Stimulated activated effector memory CD8-positive, alpha-beta T cell treated with anti-CD3 and anti-CD28 coated beads, Interleukin-12 subunit alpha, Interleukin-12 subunit beta, amount 100 ng/mL, for 72 hours (primary cell): ENCODE measurements around the gene GALK2.
A peak's percentile ranks its signal among the peaks of the same experiment; 100 is the strongest.
"Not testable (repeated sequence)": the region's sequence is repeated elsewhere in the genome, so short reads cannot be mapped to it uniquely, and the experiment has no call there.

ENCODE experiments used
- ATAC-seq: fragments of 150-1000 bp; cut with Tn5 transposase; 2 replicates; pipeline ENCODE4 v1.10.0; 2021
- DNase-seq, 2 donors: peaks; one replicate each; pipeline ENCODE4 v3.0.0; 2021 to 2022; ENCODE audit warnings: low spot score in 2 of 2
- H3K27ac Mint-ChIP-seq: one replicate; pipeline ENCODE4 v1.8.0; 2022; ENCODE audit warnings: mild to moderate bottlenecking, mixed read lengths
- H3K36me3 Mint-ChIP-seq: one replicate; pipeline ENCODE4 v1.8.0; 2022; ENCODE audit warnings: mild to moderate bottlenecking, mixed read lengths
- H3K4me1 Mint-ChIP-seq: one replicate; pipeline ENCODE4 v1.8.0; 2022; ENCODE audit warnings: mixed read lengths
- H3K4me3 Mint-ChIP-seq: one replicate; pipeline ENCODE4 v1.8.0; 2022; ENCODE audit warnings: mild to moderate bottlenecking, mixed read lengths
- H3K9me3 Mint-ChIP-seq: one replicate; pipeline ENCODE4 v1.8.0; 2022; ENCODE audit warnings: mixed read lengths

The GALK2 gene

GRCh38 chr15:49183741-49184140 lies 13.7 kb downstream of the GALK2 start:
- H3K4me3 Mint-ChIP-seq, H3K27ac Mint-ChIP-seq, H3K36me3 Mint-ChIP-seq, ATAC-seq, H3K9me3 Mint-ChIP-seq, DNase-seq: not testable (repeated sequence)
- peaks cover 47% of the 10 kb centered on the region for H3K4me1 Mint-ChIP-seq

GRCh38 chr15:49185473-49185872 lies 15.4 kb downstream of the GALK2 start:
- Mint-ChIP-seq H3K9me3 (no peaks in the 10 kb centered on the region), H3K4me3 (no peak overlapping the region), H3K36me3 (peaks cover 6% of the 10 kb centered on the region), H3K27ac (peak overlapping the region; percentile 44), H3K4me1 (peaks cover 54% of the 10 kb centered on the region)
- ATAC-seq (peak; percentile 91), DNase-seq (no peak)

GRCh38 chr15:49187549-49188245 lies 17.6 kb downstream of the GALK2 start:
- Mint-ChIP-seq H3K36me3 (peaks cover 6% of the 10 kb centered on the region), H3K9me3 (no peaks in the 10 kb centered on the region), H3K27ac (no peak overlapping the region), H3K4me3 (no peak overlapping the region), H3K4me1 (peaks cover 67% of the 10 kb centered on the region)
- DNase-seq (no peak), ATAC-seq (peak; percentile 46)

- H3K4me3 Mint-ChIP-seq = no peak overlapping the region
- no peak for ATAC-seq
- H3K36me3 Mint-ChIP-seq = peaks cover 6% of the 10 kb centered on the region
- H3K4me1 Mint-ChIP-seq = peaks cover 66% of the 10 kb centered on the region
- no peak overlapping the region for H3K27ac Mint-ChIP-seq
- no peak for DNase-seq
- H3K9me3 Mint-ChIP-seq = no peaks in the 10 kb centered on the region
These were observed 18.9 kb downstream of the GALK2 start for GRCh38 chr15:49188933-49189332.

- H3K27ac Mint-ChIP-seq = no peak overlapping the region
- ATAC-seq (no peak), DNase-seq (no peak)
- H3K9me3 Mint-ChIP-seq = no peaks in the 10 kb centered on the region
- H3K36me3 Mint-ChIP-seq = peaks cover 6% of the 10 kb centered on the region
- H3K4me3 Mint-ChIP-seq = no peak overlapping the region
- H3K4me1 Mint-ChIP-seq = peaks cover 59% of the 10 kb centered on the region
These were observed 19.6 kb downstream of the GALK2 start for GRCh38 chr15:49189631-49190030.

GRCh38 chr15:49190586-49190985 lies 20.5 kb downstream of the GALK2 start:
- H3K9me3 Mint-ChIP-seq = no peaks in the 10 kb centered on the region
- H3K4me1 Mint-ChIP-seq = peaks cover 53% of the 10 kb centered on the region
- no peak overlapping the region for H3K4me3 Mint-ChIP-seq
- peaks cover 6% of the 10 kb centered on the region for H3K36me3 Mint-ChIP-seq
- DNase-seq (no peak), ATAC-seq (no peak)
- H3K27ac Mint-ChIP-seq = no peak overlapping the region

GRCh38 chr15:49191892-49192291 lies 21.8 kb downstream of the GALK2 start:
- Mint-ChIP-seq H3K4me3 (no peak overlapping the region), H3K4me1 (peaks cover 49% of the 10 kb centered on the region), H3K9me3 (no peaks in the 10 kb centered on the region), H3K36me3 (no peaks in the 10 kb centered on the region), H3K27ac (no peak overlapping the region)
- no peak for ATAC-seq
- no peak for DNase-seq

GRCh38 chr15:49196856-49197255 lies 26.8 kb downstream of the GALK2 start:
- Mint-ChIP-seq H3K4me1 (peaks cover 25% of the 10 kb centered on the region), H3K36me3 (peaks cover 19% of the 10 kb centered on the region), H3K9me3 (no peaks in the 10 kb centered on the region), H3K27ac (no peak overlapping the region), H3K4me3 (no peak overlapping the region)
- DNase-seq (no peak), ATAC-seq (no peak)

- Mint-ChIP-seq H3K4me3 (no peak overlapping the region), H3K4me1 (peaks cover 23% of the 10 kb centered on the region), H3K27ac (no peak overlapping the region), H3K36me3 (peaks cover 45% of the 10 kb centered on the region), H3K9me3 (peaks cover 3% of the 10 kb centered on the region)
- ATAC-seq = no peak
- no peak for DNase-seq
These were observed 29.6 kb downstream of the GALK2 start for GRCh38 chr15:49199666-49200065.

GRCh38 chr15:49200347-49200746 lies 30.3 kb downstream of the GALK2 start:
- Mint-ChIP-seq H3K4me3 (no peak overlapping the region), H3K36me3 (peaks cover 52% of the 10 kb centered on the region), H3K9me3 (peaks cover 8% of the 10 kb centered on the region), H3K4me1 (peaks cover 22% of the 10 kb centered on the region), H3K27ac (no peak overlapping the region)
- DNase-seq (no peak), ATAC-seq (no peak)

- not testable (repeated sequence) for H3K4me3 Mint-ChIP-seq, H3K27ac Mint-ChIP-seq, DNase-seq, ATAC-seq
- peaks cover 14% of the 10 kb centered on the region for H3K4me1 Mint-ChIP-seq
- H3K9me3 Mint-ChIP-seq = peaks cover 30% of the 10 kb centered on the region
- H3K36me3 Mint-ChIP-seq = peaks cover 24% of the 10 kb centered on the region
These were observed 38.1 kb downstream of the GALK2 start for GRCh38 chr15:49208102-49208501.

GRCh38 chr15:49212897-49213296 lies 42.9 kb downstream of the GALK2 start:
- no peak for ATAC-seq
- Mint-ChIP-seq H3K4me1 (peaks cover 32% of the 10 kb centered on the region), H3K36me3 (peaks cover 7% of the 10 kb centered on the region), H3K4me3 (no peak overlapping the region), H3K9me3 (peaks cover 25% of the 10 kb centered on the region), H3K27ac (no peak overlapping the region)
- DNase-seq = no peak

GRCh38 chr15:49215768-49216739 lies 46.0 kb downstream of the GALK2 start:
- DNase-seq (no peak), ATAC-seq (peak; percentile 58)
- Mint-ChIP-seq H3K9me3 (peaks cover 9% of the 10 kb centered on the region), H3K36me3 (peaks cover 32% of the 10 kb centered on the region), H3K4me1 (peaks cover 34% of the 10 kb centered on the region), H3K27ac (no peak overlapping the region), H3K4me3 (no peak overlapping the region)

GRCh38 chr15:49223536-49224274 lies 53.7 kb downstream of the GALK2 start:
- DNase-seq (no peak), ATAC-seq (no peak)
- Mint-ChIP-seq H3K4me1 (peaks cover 41% of the 10 kb centered on the region), H3K36me3 (peaks cover 20% of the 10 kb centered on the region), H3K27ac (no peak overlapping the region), H3K9me3 (peaks cover 19% of the 10 kb centered on the region), H3K4me3 (no peak overlapping the region)

- Mint-ChIP-seq H3K36me3 (no peaks in the 10 kb centered on the region), H3K27ac (peak overlapping the region; percentile 33), H3K4me1 (peaks cover 44% of the 10 kb centered on the region), H3K4me3 (no peak overlapping the region), H3K9me3 (peaks cover 17% of the 10 kb centered on the region)
- no peak for DNase-seq
- no peak for ATAC-seq
These were observed 55.7 kb downstream of the GALK2 start for GRCh38 chr15:49225572-49226281.
